ENCODE data around the gene FLRT2. TPM values are rescaled to one million over a fixed set of nuclear protein-coding genes. Genes with fewer than 3 reads are reported as not detected.

FLRT2 gene
- total RNA-seq, 4 donors from 2014 or later, result 3.4 to 7.0 (median 4.0) TPM

DNA sequence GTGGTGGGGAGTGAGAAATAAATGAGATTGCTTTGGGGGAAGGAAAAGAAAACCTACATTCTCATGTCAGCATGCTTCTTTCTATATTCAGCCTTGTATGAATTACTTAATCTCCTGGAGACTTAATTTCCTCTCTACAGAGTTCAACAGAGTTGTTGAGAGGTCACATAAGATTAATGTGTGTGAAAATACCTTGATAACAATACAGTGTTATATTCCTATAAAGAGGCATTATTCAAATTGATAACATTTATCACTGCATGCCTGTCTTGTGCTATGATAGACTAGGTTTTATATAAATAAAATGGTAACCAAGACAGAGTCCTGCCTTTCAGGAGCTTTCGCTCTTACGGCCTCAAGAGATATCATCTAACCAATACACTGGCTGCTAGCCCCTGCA, 9.6 kb downstream of the FLRT2 start:
- H3K27ac ChIP-seq, result no peak overlapping the region
- no peaks in the 10 kb centered on the region for H3K9me3 ChIP-seq
- no peak overlapping the region for H3K4me3 ChIP-seq
- intact Hi-C loops (cut with DNase I; ENCODE audit: low total_unique reads), result no loop called here
- in situ Hi-C loops (cut with MboI; ENCODE audit: low pct_ligation_motif_present in 1 of 4, low pct_unique_long_range_greater_than_20kb in 1 of 4, low sequenced_read_pairs in 3 of 4), result no loop called here
- WGBS, 2 donors (ENCODE audit: low coverage in 1 of 2), result 85 to 95% methylated on average over 2 of the region's 2 CpGs
- no peaks in the 10 kb centered on the region for H3K4me1 ChIP-seq
- H3K36me3 ChIP-seq, result no peaks in the 10 kb centered on the region
- DNase-seq, result no peak
- TF ChIP-seq, protein P1, sequence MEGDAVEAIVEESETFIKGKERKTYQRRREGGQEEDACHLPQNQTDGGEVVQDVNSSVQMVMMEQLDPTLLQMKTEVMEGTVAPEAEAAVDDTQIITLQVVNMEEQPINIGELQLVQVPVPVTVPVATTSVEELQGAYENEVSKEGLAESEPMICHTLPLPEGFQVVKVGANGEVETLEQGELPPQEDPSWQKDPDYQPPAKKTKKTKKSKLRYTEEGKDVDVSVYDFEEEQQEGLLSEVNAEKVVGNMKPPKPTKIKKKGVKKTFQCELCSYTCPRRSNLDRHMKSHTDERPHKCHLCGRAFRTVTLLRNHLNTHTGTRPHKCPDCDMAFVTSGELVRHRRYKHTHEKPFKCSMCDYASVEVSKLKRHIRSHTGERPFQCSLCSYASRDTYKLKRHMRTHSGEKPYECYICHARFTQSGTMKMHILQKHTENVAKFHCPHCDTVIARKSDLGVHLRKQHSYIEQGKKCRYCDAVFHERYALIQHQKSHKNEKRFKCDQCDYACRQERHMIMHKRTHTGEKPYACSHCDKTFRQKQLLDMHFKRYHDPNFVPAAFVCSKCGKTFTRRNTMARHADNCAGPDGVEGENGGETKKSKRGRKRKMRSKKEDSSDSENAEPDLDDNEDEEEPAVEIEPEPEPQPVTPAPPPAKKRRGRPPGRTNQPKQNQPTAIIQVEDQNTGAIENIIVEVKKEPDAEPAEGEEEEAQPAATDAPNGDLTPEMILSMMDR (IDR thresholded peaks at IDR 0.05), result no peak
- no peak for TF ChIP-seq POLR2A (IDR thresholded peaks at IDR 0.05)
- TF ChIP-seq POLR2AphosphoS5 (IDR thresholded peaks at IDR 0.05), result no peak
- TF ChIP-seq EP300 (IDR thresholded peaks at IDR 0.05; ENCODE audit: low read depth), result no peak
- peaks cover 11% of the 10 kb centered on the region for H3K27me3 ChIP-seq

DNA sequence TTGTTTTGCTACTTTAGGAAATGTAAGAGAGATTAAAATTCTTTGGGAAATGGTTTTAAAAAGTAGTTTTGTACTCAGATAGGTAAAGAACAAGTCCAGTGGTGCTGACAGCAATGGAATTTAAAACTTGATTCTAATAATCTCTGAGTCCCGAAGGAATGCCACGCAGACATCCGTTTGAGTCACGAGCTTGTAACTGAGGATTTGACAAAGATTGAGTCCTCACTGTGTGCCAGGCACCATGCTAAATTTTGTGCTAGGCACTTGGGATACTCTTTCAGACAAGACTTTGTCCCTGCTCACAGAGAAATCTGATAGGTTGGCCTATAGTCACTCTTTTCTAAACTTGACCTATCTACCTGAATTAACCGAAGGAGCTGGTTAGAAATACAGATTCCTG, 12.7 kb downstream of the FLRT2 start:
- WGBS, 2 donors (ENCODE audit: low coverage in 1 of 2), result 88 to 95% methylated on average over 5 of the region's 5 CpGs
- in situ Hi-C loops (cut with MboI; ENCODE audit: low pct_ligation_motif_present in 1 of 4, low pct_unique_long_range_greater_than_20kb in 1 of 4, low sequenced_read_pairs in 3 of 4), result no loop called here
- no peak for DNase-seq
- Histone ChIP-seq H3K4me1 (no peaks in the 10 kb centered on the region), H3K9me3 (no peaks in the 10 kb centered on the region), H3K4me3 (no peak overlapping the region), H3K36me3 (no peaks in the 10 kb centered on the region), H3K27me3 (no peaks in the 10 kb centered on the region), H3K27ac (no peak overlapping the region)
- no peak for TF ChIP-seq EP300 (IDR thresholded peaks at IDR 0.05; ENCODE audit: low read depth)
- no peak for TF ChIP-seq POLR2A (IDR thresholded peaks at IDR 0.05)
- TF ChIP-seq, protein P1 (IDR thresholded peaks at IDR 0.05), result no peak
- no peak for TF ChIP-seq POLR2AphosphoS5 (IDR thresholded peaks at IDR 0.05)
- intact Hi-C loops (cut with DNase I; ENCODE audit: low total_unique reads), result no loop called here

DNA sequence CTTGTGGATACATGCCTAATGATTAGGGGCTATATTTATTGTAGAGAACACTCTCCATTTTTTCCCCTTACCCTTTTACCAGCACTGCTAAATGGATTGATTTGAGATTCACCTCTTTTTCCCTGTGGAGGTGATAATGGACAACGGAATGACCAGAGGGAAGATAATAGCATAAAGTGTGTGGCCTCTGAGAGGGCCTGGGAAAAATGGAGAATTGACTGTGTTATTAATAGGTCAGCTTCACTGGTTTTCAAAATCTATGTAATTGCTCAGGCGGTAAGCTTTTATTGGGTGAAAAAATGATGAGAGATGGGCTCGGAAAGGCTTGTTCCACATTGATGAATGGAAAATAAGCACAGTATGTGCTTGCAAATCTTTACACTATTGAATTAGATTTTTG, 15.8 kb downstream of the FLRT2 start:
- H3K27me3 ChIP-seq, result no peaks in the 10 kb centered on the region
- no peaks in the 10 kb centered on the region for H3K36me3 ChIP-seq
- no peaks in the 10 kb centered on the region for H3K4me1 ChIP-seq
- H3K27ac ChIP-seq, result no peak overlapping the region
- 82 to 83% methylated on average over 3 of the region's 3 CpGs for WGBS, 2 donors (ENCODE audit: low coverage in 1 of 2)
- no peak overlapping the region for H3K4me3 ChIP-seq
- H3K9me3 ChIP-seq, result no peaks in the 10 kb centered on the region
- TF ChIP-seq POLR2A (IDR thresholded peaks at IDR 0.05), result no peak
- TF ChIP-seq POLR2AphosphoS5 (IDR thresholded peaks at IDR 0.05), result no peak
- TF ChIP-seq EP300 (IDR thresholded peaks at IDR 0.05; ENCODE audit: low read depth), result no peak
- TF ChIP-seq, protein P1 (IDR thresholded peaks at IDR 0.05), result no peak
- intact Hi-C loops (cut with DNase I; ENCODE audit: low total_unique reads), result no loop called here
- DNase-seq, result no peak
- in situ Hi-C loops (cut with MboI; ENCODE audit: low pct_ligation_motif_present in 1 of 4, low pct_unique_long_range_greater_than_20kb in 1 of 4, low sequenced_read_pairs in 3 of 4), result no loop called here

DNA sequence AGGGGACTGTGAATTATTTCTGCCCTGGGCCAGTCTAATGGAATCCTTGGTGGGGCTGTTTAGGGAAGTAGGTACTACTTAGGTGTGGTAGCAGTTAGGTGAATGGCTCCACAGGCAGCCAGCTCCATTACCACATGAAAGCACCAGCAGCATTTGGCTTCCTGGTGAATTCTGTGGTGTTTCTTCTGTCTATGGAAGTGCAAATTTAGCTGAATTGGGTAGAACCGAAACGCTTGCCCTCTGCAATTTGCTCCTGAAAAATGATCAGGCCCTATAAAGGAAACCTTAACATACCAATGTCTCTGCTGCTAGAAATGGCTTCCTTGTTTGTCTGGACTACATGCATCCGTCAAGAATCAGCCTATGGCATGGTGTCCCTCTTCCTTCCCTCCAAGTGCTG, 16.4 kb downstream of the FLRT2 start:
- TF ChIP-seq POLR2A (IDR thresholded peaks at IDR 0.05) (no peak), EP300 (IDR thresholded peaks at IDR 0.05; ENCODE audit: low read depth) (no peak), POLR2AphosphoS5 (IDR thresholded peaks at IDR 0.05) (no peak)
- TF ChIP-seq, protein P1 (IDR thresholded peaks at IDR 0.05), result no peak
- Histone ChIP-seq H3K27ac (no peak overlapping the region), H3K4me3 (no peak overlapping the region), H3K36me3 (no peaks in the 10 kb centered on the region), H3K4me1 (no peaks in the 10 kb centered on the region), H3K9me3 (no peaks in the 10 kb centered on the region), H3K27me3 (no peaks in the 10 kb centered on the region)
- intact Hi-C loops (cut with DNase I; ENCODE audit: low total_unique reads) (no loop called here), in situ Hi-C loops (cut with MboI; ENCODE audit: low pct_ligation_motif_present in 1 of 4, low pct_unique_long_range_greater_than_20kb in 1 of 4, low sequenced_read_pairs in 3 of 4) (no loop called here)
- DNase-seq, result no peak
- 55 to 90% methylated on average over 1 to 3 of the region's 3 CpGs for WGBS, 2 donors (ENCODE audit: low coverage in 1 of 2)
